Measurements from ENCODE around the gene FAM32A.

Gene FAM32A

DNA sequence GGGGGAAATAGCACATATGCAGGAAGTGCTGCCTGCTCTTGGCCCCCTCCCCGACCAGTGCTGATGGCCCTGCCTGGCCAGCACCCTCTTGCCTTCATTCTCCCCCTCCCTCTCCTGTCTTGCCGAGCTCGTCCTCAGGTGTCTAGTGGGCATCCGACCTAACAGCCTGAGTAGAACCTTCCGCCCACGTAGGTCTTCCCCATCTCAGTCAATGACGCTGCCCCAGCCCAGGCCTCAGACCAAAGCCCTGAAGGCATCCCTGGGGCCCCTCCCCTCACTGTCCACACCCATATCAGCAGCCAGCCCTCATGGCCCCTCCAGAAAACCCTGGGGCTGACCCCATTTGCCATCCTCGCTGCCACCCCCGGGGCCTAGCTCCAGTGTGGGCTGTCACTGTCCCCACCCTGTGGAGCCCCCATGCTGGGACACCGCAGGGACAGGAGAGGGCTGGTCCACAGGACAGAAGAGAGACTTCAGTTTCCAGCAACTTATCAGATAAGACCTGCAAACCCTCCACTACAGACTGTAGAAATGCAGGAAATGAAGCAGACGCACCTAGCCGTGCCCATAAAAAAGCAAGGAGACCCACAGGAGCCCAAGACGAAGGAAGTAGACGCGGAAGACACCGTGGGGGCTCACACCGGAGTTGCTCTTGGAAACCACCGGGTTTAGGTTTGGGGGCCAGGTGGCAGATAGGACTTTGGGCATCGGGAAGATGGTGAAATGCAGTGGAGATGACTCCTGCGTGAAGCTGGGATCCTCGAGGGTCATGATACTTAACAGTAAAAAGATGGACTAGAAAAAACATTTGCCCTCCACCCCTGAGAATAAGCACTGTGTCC, 50.8 kb downstream of the FAM32A start:
- no peak overlapping the region for H3K4me3 ChIP-seq (ENCODE audit: low read depth in 1 of 2, low read length in 2 of 2)
- H3K4me1 ChIP-seq (ENCODE audit: control insufficient read depth in 1 of 2, insufficient read depth in 2 of 2, low read length in 2 of 2): no peaks in the 10 kb centered on the region
- no peak overlapping the region for H3K27ac ChIP-seq (ENCODE audit: low read length)
- H3K27me3 ChIP-seq (ENCODE audit: low read depth, low read length): no peaks in the 10 kb centered on the region
- peaks cover 16 to 55% of the 10 kb centered on the region in 2 donors for H3K36me3 ChIP-seq (ENCODE audit: control insufficient read depth in 1 of 2, insufficient read depth in 2 of 2, low read length in 2 of 2)
- no peaks in the 10 kb centered on the region for H3K9me3 ChIP-seq (ENCODE audit: control insufficient read depth in 1 of 2, low read length in 2 of 2)
